GM18870 (cell line): ENCODE measurements around the gene HGS.
A peak's percentile ranks its signal among the peaks of the same experiment; 100 is the strongest.
"Not testable (repeated sequence)": the region's sequence is repeated elsewhere in the genome, so short reads cannot be mapped to it uniquely, and the experiment has no call there.

Experiments
- ATAC-seq: cut with Tn5 transposase; IDR thresholded peaks from one replicate; pipeline ENCODE4 v1.9.1; 2021; ENCODE audit warnings: moderate library complexity; ENCODE audit not compliant: unreplicated experiment

The HGS gene

DNA sequence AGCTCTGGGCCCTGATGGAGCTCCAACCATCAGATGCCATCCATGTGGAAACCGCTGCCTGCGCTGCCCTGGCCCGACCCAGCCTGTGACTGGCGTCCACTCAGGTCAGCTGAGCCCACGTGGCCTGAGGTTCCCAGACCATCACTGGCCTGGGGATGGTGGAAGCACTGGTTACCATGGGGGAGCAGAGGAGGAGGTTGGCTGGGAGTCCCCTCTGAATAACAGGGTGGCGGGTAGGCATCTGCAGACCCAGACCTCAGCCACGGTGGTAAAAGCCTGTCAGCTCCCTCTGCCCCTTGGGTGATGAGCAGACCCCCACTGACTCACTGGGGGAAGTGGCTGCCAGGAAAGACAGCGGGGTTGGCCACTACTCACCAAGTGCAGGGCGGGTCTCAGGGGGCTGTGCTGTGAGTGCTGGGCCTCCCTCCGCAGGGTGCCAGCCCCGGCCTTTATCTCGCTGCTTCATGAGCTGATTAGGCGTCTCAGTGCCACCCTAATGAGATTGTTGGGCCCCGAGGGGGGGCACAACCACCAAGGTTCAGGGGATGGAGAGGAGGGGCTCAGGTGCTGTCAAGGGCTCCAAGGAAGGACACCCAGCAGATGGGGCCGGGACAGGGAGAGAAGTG lies 27.6 kb upstream of the HGS start, which contains the start of gene PDE6G:
TSS of gene PDE6G (minus strand) at position 425 of the 626 bp plus-strand sequence. CDS start 3,237 bp downstream, outside the sequence.
- no peak for ATAC-seq

DNA sequence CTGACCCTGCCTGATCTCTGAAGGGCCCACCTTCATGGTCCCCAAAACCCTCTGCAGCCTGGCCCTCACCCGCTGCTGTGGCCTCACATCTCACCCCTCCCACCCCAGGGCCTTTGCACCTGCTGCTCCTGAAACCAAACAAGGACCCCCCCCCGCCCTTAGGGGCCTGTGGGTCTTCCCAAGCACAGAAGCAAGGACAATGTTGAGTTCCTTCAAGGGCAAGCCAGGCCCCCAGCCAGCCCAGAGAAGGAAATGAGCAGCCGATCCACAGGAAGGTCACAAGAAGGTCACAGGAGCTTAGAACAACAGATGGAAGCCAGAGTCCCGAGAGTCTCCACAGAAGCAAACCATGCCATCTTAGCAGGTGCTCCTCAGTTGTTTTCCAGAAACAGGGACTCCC lies 27.0 kb upstream of the HGS start:
- no peak for ATAC-seq

DNA sequence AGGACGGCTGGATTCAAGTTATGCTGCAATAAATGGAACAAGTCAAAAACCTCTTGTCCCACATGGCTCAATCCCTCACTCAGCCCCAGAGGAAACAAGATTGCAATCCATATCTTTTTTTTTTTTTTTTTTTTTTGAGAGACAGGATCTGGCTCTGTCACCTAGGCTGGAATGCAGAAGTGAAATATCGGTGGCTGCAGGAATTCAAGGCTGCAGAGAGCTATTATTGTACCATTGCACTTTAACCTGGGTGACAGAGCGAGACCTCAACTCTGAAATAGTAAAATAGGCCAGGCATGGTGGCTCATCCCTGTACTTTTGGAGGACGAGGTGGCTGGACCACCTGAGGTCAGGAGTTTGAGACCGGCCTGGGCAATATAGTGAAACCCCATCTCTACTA lies 24.8 kb upstream of the HGS start:
- no peak for ATAC-seq

DNA sequence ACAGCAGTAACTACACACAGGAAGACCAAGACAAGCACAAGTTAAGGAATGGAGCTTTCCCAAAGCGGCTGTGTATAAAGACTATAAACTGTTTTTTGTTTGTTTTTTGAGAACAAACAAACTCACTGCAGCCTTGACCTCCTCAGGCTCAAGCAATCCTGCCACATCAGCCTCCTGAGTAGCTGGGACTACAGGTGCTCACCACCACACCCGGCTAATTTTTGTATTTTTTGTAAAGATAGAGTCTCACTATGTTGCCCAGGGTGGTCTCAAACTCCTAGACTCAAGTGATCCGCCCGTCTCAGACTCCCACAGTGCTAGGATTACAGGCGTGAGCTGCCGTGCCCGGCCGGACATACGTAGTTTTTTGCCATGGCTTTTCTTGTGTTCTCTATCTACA lies 23.4 kb upstream of the HGS start:
- no peak for ATAC-seq

DNA sequence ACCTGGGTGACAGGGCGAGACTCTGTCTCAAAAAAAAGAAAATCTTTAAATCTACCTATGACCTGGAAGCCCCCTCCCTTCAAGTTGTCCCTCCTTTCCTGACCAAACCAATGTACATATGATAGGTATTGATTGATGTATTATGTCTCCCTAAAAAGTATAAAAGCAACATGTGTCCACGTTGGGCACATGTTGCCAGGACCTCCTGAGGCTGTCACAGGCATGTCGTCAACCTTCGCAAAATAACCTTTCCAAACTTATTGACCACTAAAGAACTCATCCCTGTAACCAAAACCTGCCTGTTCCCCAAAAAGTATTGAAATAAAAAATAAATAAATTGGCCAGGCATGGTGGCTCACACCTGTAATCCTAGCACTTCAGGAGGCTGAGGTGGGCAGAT lies 21.8 kb upstream of the HGS start:
- ATAC-seq = no peak

DNA sequence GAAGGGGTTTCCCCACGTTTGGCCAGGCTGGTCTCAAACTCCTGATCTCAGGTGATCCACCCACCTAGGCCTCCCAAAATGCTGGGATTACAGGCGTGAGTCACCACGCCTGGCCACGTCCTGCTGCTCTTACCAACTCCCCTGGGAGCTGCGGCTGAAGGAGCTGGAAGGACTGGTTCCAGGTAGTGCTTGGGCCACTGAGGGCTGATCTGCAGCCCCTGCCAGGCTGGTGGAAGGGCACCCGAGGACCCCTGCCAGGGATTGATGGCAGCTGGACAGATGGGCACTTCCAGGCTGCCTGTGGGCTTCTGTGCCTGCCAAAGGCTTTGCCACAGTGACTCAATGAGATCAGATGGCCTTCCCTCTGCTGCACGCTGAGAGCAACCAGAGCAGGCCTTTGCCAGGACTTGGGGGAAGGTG lies 19.8 kb upstream of the HGS start:
- no peak for ATAC-seq

DNA sequence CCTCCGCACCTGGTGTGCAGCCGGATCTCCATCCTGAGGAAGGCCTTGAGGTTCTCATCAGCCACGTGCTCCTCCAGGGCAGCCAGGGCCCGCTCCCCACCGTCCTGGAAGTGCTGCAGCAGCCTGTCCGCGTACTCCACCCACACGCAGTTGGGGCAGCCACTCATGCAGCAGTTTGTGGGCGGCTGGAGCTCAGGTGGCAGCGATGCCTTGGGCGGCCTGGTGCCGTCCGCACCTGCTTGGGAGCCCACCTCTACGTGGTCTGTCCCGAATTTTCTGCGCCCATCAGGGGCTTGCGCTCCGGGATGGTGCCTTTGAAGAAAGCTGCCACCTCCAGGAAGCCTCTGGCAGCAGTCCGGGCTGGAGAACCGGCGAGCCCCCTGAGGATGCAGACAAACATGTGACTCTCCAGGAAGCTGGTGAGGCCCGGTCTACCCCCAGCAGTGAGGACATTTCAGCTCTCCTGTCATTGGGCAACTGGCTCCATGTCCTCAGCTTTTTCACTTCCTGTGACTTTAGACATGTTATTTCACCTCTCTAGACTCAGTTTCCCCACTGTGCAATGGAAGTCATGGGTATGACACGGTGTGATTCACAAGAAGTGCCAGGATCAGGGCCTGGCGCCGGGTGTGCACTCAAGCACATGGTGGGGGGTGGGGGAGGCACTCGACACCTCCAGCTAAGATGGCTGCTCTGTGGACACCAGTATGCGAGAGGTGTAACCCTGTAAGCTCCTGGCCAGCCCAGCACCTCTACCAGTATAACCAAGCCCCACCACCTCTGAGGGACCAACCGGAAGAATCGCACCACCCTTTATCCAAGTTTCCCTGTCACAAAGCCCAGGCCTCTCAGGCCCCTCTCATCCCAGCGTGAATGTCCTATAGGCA lies 18.4 kb upstream of the HGS start:
- ATAC-seq = no peak

DNA sequence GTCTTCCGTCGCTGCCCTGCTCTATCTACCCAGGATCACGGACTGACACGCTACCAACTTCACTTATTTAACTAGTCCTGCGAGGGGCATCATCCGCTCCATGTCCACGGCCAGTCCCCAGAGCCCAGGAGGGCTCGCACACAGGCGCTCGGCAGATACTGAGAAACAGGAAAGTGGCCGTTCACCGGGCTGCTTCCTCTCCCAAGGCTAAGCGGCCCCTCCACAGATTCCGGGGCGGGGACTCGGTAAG lies 17.8 kb upstream of the HGS start:
- ATAC-seq = no peak

DNA sequence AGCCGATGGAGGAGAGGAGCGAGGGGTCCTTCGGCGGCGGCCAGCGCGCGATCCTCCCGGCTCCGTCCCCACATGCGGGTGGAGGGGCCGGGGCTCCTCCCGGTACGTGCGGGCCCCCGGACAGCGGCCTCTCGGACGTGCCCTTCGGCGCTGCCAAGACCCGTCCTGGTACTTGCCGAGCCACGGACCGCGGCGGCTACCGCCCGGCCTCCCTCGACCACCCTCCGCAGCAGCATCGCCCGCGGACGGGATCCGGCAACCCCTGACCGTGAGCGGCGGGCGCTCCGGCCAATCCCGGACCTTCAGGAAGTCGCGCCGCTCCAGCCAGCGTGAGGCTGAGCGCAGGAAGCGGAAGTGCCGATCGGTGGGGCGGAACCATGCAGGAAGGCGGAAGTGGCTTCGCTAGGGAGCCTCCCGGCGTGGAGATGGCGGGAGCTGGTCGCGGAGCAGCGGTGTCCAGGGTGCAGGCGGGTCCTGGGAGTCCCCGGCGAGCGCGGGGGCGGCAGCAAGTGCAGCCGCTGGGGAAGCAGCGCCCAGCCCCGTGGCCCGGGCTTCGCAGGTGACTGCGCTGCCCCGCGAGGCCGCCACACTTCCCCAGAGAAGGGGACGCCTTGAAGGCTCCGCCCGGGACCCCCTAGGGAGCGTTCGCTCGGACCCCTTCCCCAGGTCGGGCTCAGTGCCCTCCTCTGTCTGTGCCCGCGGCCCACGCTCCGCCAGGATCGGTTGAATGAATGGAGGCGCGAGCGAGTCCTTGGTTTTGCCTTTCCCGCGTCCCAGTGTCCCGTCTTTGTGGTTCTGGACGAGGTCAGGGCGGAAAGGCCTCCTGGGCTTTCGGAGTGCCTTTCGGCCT lies 17.2 kb upstream of the HGS start, which contains the start of the genes CCDC137 and OXLD1:
TSS of gene CCDC137 (plus strand) at position 396 of the 850 bp plus-strand sequence. CDS start at position 426, 30 bp downstream.
TSS of gene OXLD1 (minus strand) at position 264 of the 850 bp plus-strand sequence. CDS start at position 236, 28 bp downstream.
- ATAC-seq = peak; percentile 76

DNA sequence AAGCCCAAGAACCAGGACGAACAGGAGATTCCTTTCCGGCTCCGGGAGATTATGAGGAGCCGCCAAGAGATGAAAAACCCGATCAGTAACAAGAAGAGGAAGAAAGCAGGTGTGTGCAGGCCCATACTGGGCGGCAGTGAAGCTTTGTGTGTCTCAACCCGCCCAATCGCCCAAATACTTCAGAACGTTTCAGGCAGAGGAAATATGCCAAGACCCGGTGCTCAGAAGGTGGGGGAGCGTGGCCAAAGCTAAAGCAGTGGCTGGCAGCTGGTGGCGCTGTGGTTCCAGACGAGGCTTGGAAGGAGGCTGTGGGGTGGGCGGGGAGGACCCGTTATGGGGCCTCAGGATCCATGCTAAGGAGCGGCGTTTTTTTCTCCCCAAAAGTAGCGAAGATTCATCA lies 16.1 kb upstream of the HGS start:
- ATAC-seq = no peak

DNA sequence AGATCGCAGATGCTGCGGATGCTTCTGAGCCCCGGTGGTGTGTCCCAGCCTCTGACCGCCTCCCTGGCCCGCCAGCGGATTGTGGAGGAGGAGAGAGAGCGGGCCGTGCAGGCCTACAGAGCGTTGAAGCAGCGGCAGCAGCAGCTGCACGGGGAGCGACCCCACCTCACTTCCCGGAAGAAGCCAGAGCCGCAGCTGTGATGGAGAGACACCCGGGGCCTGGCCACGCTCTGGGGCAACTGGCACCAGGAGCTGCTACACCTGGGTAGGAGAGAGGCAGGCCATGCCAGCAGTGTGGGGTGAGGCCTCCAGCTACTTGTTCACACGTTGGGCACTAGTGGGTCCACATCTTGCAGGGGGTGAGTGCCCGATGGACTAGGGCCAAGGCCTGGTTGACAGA lies 11.3 kb upstream of the HGS start:
- ATAC-seq = no peak

DNA sequence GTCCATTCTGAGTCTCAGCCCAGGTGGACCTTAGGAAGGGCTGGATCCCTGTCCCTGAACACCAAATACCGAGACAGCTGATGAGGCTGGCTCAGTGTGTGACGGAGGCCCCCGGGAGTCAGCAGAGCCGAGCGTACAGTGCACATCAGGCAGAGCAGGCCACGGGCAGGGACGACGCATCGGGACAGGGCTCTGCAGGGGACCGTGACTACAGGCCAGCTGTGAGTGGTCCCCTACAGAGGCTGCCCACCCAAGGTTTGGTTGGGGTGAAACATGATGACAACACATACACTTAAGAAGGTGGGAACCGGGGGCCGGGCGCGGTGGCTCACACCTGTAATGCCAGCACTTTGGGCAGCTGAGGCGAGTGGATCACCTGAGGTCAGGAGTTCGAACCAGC lies 10.9 kb upstream of the HGS start:
- no peak for ATAC-seq

DNA sequence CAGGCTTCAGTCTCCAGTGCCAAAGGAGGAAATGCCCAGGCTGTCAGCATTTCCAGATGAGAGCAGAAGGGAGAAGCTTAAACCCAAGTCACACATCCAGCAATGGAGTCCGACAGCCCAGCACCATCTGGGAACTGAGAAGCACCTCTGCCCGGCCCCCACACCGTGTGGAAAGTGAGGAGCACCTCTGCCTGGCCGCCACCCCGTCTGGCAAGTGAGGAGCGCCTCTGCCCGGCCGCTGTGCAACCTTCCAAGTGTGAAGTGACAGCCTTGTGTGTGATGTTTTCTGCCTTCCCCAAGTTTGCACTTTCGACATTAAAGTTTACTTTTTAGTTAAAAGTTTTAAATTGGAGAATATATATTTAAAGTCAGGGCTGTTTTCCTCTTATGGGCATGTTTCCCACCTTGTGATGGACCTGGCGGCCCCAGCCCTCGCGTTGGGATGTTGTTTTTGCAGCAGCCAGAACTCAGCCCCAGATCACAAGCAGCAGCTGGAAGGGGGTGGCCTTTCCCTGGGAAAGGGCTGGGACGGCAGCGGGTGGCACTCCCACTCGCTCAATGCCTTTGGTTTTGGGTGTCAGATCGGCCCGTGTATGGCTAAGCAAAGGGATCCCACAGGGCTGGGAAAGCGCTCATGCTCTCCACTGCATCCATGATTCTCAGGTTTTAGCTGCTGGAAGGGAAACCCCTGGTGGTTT lies 10.1 kb upstream of the HGS start:
- ATAC-seq = no peak

DNA sequence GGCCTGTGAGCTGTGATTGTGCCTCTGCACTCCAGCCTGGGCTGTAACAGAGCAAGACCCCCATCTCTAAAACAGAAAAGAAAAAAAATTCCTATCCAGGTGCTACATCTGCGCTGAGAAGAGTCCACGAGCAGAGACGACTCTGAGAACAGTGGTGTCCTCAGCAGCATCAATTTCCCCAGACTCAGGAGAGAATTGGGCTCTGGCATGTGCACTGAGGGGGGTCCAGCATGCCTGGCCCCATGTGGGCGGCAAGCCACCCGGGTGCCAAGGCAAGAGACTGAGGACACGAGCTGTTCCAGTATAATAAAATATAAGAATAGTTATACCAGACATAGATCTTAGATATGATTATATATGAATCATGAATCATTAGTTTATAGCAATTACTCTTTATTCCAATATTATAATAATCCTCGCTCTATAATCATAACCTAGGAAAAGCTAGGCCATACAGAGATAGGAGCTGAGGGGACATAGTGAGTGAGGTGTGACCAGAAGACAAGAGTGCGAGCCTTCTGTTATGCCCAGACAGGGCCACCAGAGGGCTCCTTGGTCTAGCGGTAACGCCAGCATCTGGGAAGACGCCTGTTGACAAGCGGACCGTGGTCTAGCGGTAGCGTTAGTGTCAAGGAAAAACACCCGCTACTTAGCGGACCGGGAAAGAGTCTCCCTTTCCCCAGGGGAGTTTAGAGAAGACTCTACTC lies 8.1 kb upstream of the HGS start:
- not testable (repeated sequence) for ATAC-seq

DNA sequence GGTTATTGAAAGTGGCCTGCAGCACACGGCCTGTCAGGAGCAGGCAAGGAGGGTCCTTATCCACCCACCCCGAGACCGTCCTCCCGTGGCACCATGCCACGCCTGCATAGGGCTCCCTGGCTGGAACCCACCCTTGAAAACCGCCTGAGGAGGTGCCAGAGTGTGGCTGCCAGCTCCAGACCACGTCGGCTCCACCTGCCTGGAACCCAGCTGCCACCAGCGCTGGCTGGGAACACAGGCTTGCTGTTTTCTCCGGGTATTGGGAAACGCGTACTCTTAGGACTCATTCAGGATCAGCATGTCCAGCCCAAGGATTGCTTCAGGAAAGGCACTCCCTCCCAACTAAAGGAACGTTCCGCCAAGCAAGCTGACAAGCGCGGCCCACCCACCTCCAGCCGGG lies 6.9 kb upstream of the HGS start:
- ATAC-seq = no peak

DNA sequence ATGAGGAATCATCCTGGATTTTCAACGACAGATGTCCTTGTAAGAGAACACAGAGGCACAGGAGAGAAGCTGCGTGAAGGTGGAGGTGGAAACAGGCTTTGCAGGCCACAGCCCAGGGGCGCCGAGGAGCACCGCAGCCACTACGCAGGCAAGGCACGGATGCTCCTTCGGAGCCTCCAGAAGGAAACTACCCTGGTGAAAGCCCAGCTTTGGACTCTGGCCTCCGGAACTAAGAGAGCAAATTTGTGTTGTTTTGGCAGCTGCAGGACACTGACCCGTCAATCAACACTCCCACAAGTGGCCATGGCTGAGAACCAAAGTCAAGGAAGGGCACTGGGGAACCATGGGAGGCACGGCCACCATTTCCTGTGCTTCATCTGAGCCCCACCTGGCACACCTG lies 3.7 kb upstream of the HGS start:
- no peak for ATAC-seq

DNA sequence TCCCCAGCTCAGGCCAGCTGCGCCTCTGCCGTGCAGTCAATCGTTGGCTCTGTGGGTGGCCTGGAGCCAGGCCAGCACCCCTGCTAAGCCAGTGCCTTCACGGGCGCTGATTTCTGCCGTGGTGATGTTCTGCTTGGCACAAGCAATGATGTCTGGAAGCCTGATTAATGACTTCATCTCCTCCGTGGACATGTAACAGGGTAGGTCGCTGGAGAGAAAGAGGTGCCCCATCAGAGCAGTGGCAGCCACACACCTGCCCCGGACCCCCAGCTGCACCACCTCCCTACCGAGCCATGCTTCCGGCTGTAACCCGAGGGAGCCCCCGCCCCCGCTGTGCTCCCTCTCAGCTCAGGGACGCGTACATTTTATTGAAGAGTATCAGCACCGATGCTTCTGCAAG lies 2.1 kb upstream of the HGS start:
- no peak for ATAC-seq

DNA sequence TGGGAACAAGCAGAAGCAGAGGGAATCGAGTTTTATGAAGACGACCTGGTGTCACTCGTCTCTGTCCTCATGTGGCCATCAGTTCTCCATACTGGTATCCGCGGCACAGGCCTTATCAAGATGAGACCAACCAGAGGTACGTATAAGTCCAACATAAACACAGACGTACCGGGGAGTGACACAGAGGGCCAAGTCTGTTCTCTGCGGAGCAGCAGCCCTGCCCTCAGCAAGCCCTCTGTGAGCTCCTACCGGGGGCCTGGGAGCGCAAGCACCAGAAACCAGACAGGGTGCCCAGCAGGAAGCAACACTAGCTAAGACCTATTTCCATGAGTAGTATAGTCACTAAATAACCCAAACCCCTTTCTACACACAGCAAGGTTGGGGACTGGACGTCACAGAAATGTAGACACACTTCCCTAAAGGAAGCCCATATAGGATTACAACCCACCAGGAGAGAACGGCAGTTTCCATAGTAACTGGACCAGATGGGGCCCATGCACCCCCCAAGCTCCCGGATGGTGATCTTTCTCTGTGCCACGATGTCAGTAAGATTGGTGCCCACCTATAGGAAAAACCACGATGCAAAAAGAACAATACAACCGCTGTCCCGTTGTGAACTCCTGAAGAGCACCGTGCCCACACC lies 1.1 kb upstream of the HGS start:
- no peak for ATAC-seq

DNA sequence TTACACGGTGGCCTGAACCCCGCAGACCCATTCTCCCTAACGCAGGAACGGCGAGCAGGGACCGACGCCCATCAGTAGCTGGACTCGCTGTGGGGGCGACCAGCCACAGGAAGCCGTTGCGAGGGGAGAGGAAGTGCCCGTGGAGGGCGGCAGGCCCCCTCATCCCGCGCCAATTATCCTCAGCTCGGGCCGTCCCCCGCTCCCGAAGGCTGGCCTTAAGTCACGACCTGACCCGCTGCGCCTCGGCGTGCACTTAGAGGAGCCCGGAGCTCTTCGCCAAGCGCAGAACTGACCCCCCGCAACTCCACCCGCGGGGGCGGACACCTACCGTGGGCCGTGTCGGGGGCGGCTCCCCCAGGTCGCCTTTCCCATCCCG lies 615 bp upstream of the HGS start:
- peak; percentile 3 for ATAC-seq

DNA sequence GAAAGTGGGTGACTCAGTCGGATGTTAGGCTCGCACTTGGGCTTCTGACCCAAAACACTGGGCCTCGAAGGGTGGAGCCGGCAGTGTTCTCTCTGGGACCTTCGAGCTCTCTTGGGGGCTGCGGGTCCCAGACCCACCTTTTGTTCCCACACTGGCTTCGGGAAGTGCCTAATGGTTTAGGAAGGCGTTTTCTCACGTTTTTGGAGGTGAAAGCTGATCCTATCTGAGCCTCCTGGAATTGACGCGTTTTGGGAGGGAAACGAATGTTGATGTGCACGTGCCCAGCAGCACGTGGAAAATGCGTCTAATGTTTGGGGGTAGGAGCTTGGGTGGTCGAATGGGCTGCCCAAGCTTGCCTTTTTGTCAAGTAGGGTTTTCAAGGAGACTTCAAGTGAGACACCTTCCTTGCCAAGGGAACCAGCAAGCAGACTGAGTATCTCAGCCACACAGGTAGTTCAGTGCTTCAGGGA lies 666 bp downstream of the HGS start:
- no peak for ATAC-seq
